Panc1 (cell line): Measurements from ENCODE around the gene NOXO1.

Experiments used
- POLR2AphosphoS5 ChIP-seq: IDR thresholded peaks from 2 replicates; pipeline ENCODE4 v1.6.1; 2012; ENCODE audit warnings: mild to moderate bottlenecking, low read depth, low read length, moderate library complexity
- TF ChIP-seq, protein P1 (sequence below): fragments of 450-650 bp; IDR thresholded peaks from 2 replicates; pipeline ENCODE4 v1.5.1; 2017; ENCODE audit warnings: mild to moderate bottlenecking

- TF ChIP-seq, protein P1, sequence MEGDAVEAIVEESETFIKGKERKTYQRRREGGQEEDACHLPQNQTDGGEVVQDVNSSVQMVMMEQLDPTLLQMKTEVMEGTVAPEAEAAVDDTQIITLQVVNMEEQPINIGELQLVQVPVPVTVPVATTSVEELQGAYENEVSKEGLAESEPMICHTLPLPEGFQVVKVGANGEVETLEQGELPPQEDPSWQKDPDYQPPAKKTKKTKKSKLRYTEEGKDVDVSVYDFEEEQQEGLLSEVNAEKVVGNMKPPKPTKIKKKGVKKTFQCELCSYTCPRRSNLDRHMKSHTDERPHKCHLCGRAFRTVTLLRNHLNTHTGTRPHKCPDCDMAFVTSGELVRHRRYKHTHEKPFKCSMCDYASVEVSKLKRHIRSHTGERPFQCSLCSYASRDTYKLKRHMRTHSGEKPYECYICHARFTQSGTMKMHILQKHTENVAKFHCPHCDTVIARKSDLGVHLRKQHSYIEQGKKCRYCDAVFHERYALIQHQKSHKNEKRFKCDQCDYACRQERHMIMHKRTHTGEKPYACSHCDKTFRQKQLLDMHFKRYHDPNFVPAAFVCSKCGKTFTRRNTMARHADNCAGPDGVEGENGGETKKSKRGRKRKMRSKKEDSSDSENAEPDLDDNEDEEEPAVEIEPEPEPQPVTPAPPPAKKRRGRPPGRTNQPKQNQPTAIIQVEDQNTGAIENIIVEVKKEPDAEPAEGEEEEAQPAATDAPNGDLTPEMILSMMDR, result no peak
- TF ChIP-seq POLR2AphosphoS5, result no peak
Measured at GRCh38 chr16:1990101-1990350, 8.8 kb upstream of the NOXO1 start.
